ENCODE data around the gene RPUSD3.

The RPUSD3 gene

GRCh38 chr3:9828801-9829755 is 14.7 kb downstream of the RPUSD3 start:
- no peak for DNase-seq (ENCODE audit: extremely low read depth, low read depth)
- H3K4me3 ChIP-seq (replicated peaks; ENCODE audit: low read depth, low read length), result no peak overlapping the region
- TF ChIP-seq, protein P1, sequence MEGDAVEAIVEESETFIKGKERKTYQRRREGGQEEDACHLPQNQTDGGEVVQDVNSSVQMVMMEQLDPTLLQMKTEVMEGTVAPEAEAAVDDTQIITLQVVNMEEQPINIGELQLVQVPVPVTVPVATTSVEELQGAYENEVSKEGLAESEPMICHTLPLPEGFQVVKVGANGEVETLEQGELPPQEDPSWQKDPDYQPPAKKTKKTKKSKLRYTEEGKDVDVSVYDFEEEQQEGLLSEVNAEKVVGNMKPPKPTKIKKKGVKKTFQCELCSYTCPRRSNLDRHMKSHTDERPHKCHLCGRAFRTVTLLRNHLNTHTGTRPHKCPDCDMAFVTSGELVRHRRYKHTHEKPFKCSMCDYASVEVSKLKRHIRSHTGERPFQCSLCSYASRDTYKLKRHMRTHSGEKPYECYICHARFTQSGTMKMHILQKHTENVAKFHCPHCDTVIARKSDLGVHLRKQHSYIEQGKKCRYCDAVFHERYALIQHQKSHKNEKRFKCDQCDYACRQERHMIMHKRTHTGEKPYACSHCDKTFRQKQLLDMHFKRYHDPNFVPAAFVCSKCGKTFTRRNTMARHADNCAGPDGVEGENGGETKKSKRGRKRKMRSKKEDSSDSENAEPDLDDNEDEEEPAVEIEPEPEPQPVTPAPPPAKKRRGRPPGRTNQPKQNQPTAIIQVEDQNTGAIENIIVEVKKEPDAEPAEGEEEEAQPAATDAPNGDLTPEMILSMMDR (IDR thresholded peaks at IDR 0.05; ENCODE audit: low read depth, low read length, missing control alignments), result no peak

GRCh38 chr3:9826815-9827573 is 16.8 kb downstream of the RPUSD3 start:
- no peak for DNase-seq (ENCODE audit: extremely low read depth, low read depth)
- TF ChIP-seq, protein P1 (IDR thresholded peaks at IDR 0.05; ENCODE audit: low read depth, low read length, missing control alignments), result peak; percentile 27
- no peak overlapping the region for H3K4me3 ChIP-seq (replicated peaks; ENCODE audit: low read depth, low read length)

DNA sequence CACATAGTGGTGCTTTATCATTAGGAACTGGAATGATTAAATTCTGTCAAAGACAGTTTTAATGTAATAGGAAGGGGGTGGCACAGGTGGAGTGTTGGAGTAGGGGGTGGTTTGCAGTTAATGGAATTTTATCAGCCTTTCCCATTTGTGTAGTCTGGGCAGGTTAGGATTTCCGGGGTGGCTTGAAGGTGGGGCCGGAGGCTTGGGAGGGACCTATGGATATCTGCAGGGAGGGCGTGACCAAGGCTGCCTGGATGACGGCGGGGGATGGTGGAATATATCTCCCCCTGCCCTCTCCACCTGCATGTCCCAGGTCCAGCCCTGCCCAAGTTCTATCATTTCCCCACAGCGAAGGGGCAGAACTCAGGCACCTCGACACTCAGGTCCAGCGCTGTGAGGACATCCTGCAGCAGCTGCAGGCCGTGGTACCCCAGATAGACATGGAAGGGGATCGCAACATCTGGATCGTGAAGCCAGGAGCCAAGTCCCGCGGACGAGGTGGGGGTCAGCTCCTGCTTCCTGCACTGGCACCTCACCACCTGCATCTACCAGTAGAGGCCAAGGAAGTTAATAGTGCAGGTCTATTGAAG is 18.3 kb downstream of the RPUSD3 start:
- DNase-seq (ENCODE audit: extremely low read depth, low read depth), result no peak
- no peak overlapping the region for H3K4me3 ChIP-seq (replicated peaks; ENCODE audit: low read depth, low read length)
- TF ChIP-seq, protein P1 (IDR thresholded peaks at IDR 0.05; ENCODE audit: low read depth, low read length, missing control alignments), result no peak

DNA sequence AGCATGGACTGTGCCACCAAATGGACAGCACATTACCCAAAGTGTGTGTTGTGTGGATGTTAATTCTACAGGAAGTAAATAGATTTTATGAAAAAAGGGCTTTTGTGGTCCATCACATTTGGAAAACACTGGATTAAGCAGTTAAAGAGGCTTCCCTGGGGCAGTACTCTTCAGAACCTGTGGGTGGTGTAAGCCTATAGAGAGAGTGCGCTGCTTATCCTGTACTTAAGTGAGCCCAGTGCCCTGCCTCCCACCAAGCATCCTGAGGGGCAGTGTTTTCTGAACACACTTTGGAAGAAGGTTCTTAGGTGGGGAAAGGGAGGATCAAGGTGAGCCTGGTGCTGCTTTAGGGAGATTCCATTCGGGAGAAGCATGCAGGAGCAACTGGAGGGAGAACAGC is 22.9 kb downstream of the RPUSD3 start:
- TF ChIP-seq, protein P1 (IDR thresholded peaks at IDR 0.05; ENCODE audit: low read depth, low read length, missing control alignments), result peak; percentile 41
- H3K4me3 ChIP-seq (replicated peaks; ENCODE audit: low read depth, low read length), result no peak overlapping the region
- DNase-seq (ENCODE audit: extremely low read depth, low read depth), result no peak

DNA sequence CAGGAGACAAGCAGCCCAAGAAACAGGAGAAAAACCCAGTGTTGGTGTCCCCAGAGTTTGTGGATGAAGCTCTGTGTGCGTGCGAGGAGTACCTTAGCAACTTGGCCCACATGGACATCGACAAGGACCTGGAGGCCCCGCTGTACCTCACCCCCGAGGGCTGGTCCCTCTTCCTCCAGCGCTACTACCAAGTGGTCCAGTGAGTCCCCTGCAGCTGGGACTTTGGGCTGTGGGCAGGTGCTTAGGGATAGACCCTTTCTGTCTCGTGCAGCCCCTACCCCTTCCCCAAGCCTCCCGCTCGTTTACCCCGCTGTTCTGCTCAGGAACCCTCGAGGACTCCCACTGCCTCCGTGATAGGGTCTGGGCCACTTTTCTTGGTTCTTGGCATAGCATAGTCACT is 23.3 kb downstream of the RPUSD3 start:
- TF ChIP-seq, protein P1 (IDR thresholded peaks at IDR 0.05; ENCODE audit: low read depth, low read length, missing control alignments), result no peak
- H3K4me3 ChIP-seq (replicated peaks; ENCODE audit: low read depth, low read length), result no peak overlapping the region
- DNase-seq (ENCODE audit: extremely low read depth, low read depth), result no peak

DNA sequence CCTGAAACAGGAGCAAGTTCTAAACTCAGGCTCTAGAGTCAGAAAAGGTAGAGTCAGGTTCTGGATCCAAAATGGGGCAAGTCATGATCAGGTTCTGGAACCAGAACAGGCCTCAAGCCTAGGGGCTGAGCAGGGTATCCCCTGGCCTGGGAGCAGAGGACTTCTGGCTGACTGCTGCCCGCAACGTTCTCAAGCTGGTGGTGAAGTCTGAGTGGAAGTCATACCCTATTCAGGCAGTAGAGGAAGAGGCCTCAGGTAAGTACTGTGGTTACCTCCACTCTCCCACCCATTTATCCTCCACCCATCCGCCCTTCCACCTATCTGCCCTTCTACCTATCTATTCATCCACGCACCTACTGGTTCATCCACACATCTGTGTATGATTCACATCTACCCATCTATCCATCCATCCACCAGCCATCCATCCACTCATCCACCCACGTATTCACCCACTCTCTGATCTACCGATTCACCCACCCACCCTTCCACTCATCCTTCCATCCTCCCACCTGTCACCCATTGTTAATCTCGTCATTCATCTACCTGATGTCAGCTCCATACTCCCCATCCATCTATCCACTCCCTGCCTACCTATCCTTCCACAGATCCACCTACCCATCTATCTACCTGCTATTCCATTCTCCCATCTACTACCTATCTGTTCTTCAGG is 25.0 kb downstream of the RPUSD3 start:
- TF ChIP-seq, protein P1 (IDR thresholded peaks at IDR 0.05; ENCODE audit: low read depth, low read length, missing control alignments), result no peak
- H3K4me3 ChIP-seq (replicated peaks; ENCODE audit: low read depth, low read length), result no peak overlapping the region
- no peak for DNase-seq (ENCODE audit: extremely low read depth, low read depth)
